DOHH2 (cell line): ENCODE measurements around the gene SSNA1.
"Not testable (repeated sequence)": the region's sequence is repeated elsewhere in the genome, so short reads cannot be mapped to it uniquely, and the experiment has no call there.

Source experiments
- EZH2phosphoT487 ChIP-seq: fragments of 200-600 bp; sonication (generic); IDR thresholded peaks from 2 replicates; pipeline ENCODE4 v1.6.1; 2017; ENCODE audit warnings: borderline replicate concordance, mild to moderate bottlenecking, antibody characterized with exemption, low read length, moderate library complexity, mixed read lengths
- TF ChIP-seq, protein P1 (sequence below): fragments of 200-600 bp; sonication (generic); IDR thresholded peaks from one replicate; pipeline ENCODE4 v1.5.1; 2014; ENCODE audit warnings: antibody characterized with exemption, mild to moderate bottlenecking, low read depth, low read length; ENCODE audit not compliant: poor library complexity, severe bottlenecking

DNA sequence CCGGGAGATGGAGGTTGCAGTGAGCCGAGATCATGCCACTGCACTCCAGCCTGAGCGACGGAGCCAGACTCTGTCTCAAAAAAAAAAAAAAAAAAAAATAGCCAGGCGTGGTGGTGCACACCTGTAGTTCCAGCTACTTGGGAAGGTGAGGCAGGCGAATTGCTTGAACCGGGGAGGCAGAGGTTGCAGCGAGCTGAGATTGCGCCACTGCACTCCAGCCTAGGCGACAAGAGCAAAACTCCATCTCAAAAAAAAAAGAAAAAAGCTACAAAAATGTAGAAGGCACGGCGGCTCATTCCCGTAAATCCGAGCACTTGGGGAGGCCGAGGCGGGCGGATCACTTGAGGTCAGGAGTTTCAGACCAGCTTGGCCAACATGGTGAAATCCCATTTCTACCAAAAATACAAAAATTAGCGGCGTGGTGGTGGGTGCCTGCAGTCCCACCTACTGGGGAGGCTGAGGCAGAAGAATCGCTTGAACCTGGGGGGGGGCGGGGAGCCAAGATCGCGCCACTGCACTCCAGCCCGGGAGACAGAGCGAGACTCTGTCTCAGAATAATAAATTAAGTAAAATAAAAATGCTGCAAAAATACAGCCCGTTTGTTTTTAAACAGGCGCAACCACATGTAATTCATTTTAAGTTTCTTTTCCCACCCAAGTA, 51.2 kb downstream of the SSNA1 start:
- TF ChIP-seq, protein P1, sequence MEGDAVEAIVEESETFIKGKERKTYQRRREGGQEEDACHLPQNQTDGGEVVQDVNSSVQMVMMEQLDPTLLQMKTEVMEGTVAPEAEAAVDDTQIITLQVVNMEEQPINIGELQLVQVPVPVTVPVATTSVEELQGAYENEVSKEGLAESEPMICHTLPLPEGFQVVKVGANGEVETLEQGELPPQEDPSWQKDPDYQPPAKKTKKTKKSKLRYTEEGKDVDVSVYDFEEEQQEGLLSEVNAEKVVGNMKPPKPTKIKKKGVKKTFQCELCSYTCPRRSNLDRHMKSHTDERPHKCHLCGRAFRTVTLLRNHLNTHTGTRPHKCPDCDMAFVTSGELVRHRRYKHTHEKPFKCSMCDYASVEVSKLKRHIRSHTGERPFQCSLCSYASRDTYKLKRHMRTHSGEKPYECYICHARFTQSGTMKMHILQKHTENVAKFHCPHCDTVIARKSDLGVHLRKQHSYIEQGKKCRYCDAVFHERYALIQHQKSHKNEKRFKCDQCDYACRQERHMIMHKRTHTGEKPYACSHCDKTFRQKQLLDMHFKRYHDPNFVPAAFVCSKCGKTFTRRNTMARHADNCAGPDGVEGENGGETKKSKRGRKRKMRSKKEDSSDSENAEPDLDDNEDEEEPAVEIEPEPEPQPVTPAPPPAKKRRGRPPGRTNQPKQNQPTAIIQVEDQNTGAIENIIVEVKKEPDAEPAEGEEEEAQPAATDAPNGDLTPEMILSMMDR, result not testable (repeated sequence)
- not testable (repeated sequence) for TF ChIP-seq EZH2phosphoT487
